ENCODE data around the gene MGAT1.
"Not testable (repeated sequence)": the region's sequence is repeated elsewhere in the genome, so short reads cannot be mapped to it uniquely, and the experiment has no call there.

Gene MGAT1

GRCh38 chr5:180804129-180804618 is 1.6 kb upstream of the MGAT1 start:
- no peak for DNase-seq (ENCODE audit: low spot score)

- no peak for DNase-seq (ENCODE audit: low spot score)
These were observed 849 bp upstream of the MGAT1 start for GRCh38 chr5:180803181-180804128.

- no peak for DNase-seq (ENCODE audit: low spot score)
These were observed 846 bp downstream of the MGAT1 start for GRCh38 chr5:180801596-180802324.

- DNase-seq (ENCODE audit: low spot score): no peak
These were observed 2.5 kb downstream of the MGAT1 start for GRCh38 chr5:180799902-180800801.

- DNase-seq (ENCODE audit: low spot score): no peak
These were observed 3.4 kb downstream of the MGAT1 start for GRCh38 chr5:180799194-180799593.

- DNase-seq (ENCODE audit: low spot score): no peak
These were observed 4.4 kb downstream of the MGAT1 start for GRCh38 chr5:180798193-180798592.

- no peak for DNase-seq (ENCODE audit: low spot score)
These were observed 5.1 kb downstream of the MGAT1 start for GRCh38 chr5:180797256-180798192.

GRCh38 chr5:180795771-180796313 is 6.8 kb downstream of the MGAT1 start:
- no peak for DNase-seq (ENCODE audit: low spot score)

- no peak for DNase-seq (ENCODE audit: low spot score)
These were observed 9.7 kb downstream of the MGAT1 start for GRCh38 chr5:180792965-180793287.

- no peak for DNase-seq (ENCODE audit: low spot score)
These were observed 10.2 kb downstream of the MGAT1 start for GRCh38 chr5:180792287-180792964.

GRCh38 chr5:180791611-180792213 is 10.9 kb downstream of the MGAT1 start:
- no peak for DNase-seq (ENCODE audit: low spot score)

- no peak for DNase-seq (ENCODE audit: low spot score)
These were observed 12.1 kb downstream of the MGAT1 start for GRCh38 chr5:180790524-180790923.

- DNase-seq (ENCODE audit: low spot score): no peak
These were observed 12.6 kb downstream of the MGAT1 start for GRCh38 chr5:180790020-180790419.

GRCh38 chr5:180788651-180789410 is 13.8 kb downstream of the MGAT1 start:
- not testable (repeated sequence) for DNase-seq (ENCODE audit: low spot score)

- DNase-seq (ENCODE audit: low spot score): no peak
These were observed 14.7 kb downstream of the MGAT1 start for GRCh38 chr5:180787711-180788431.

- no peak for DNase-seq (ENCODE audit: low spot score)
These were observed 15.8 kb downstream of the MGAT1 start for GRCh38 chr5:180786531-180787398.

- DNase-seq (ENCODE audit: low spot score): no peak
These were observed 16.8 kb downstream of the MGAT1 start for GRCh38 chr5:180785794-180786221.
